Nephron (organoid): Measurements from ENCODE around the gene MUC13.
A peak's percentile ranks its signal among the peaks of the same experiment; 100 is the strongest.

Experiments used
- H3K27ac Mint-ChIP-seq, 3 experiments: 2 replicates each; pipeline ENCODE4 v1.8.0; 2020; ENCODE audit warnings: mixed read lengths in 3 of 3, mild to moderate bottlenecking in 2 of 3, moderate library complexity in 1 of 3
- H3K27me3 Mint-ChIP-seq: 2 replicates; pipeline ENCODE4 v1.8.0; 2021; ENCODE audit warnings: low read depth, mild to moderate bottlenecking, moderate library complexity, mixed read lengths
- H3K36me3 Mint-ChIP-seq: 2 replicates; pipeline ENCODE4 v1.8.0; 2020; ENCODE audit warnings: low read depth, mixed read lengths
- H3K4me1 Mint-ChIP-seq: 2 replicates; pipeline ENCODE4 v1.8.0; 2020; ENCODE audit warnings: mixed read lengths
- H3K4me3 Mint-ChIP-seq, 3 experiments: 2 replicates each; pipeline ENCODE4 v1.8.0; 2020; ENCODE audit warnings: mild to moderate bottlenecking in 3 of 3, mixed read lengths in 3 of 3, moderate library complexity in 2 of 3
- H3K9me3 Mint-ChIP-seq: 2 replicates; pipeline ENCODE4 v1.8.0; 2020; ENCODE audit warnings: mixed read lengths
- TF ChIP-seq, protein P1 (sequence below), 3 experiments: fragments of 200-600 bp; sonication (generic); IDR thresholded peaks; one replicate each; pipeline ENCODE4 v1.5.0; 2021; ENCODE audit warnings: antibody characterized with exemption in 3 of 3; ENCODE audit not compliant: unreplicated experiment in 3 of 3

The MUC13 gene

GRCh38 chr3:124881976-124882697 lies 52.4 kb downstream of the MUC13 start:
- H3K27ac Mint-ChIP-seq = peak overlapping the region in 1 of 3 experiments; percentile 7
- no peaks in the 10 kb centered on the region for H3K36me3 Mint-ChIP-seq
- peaks cover 45% of the 10 kb centered on the region for H3K4me1 Mint-ChIP-seq
- peaks cover 40% of the 10 kb centered on the region for H3K27me3 Mint-ChIP-seq
- no peaks in the 10 kb centered on the region for H3K9me3 Mint-ChIP-seq
- TF ChIP-seq, protein P1, sequence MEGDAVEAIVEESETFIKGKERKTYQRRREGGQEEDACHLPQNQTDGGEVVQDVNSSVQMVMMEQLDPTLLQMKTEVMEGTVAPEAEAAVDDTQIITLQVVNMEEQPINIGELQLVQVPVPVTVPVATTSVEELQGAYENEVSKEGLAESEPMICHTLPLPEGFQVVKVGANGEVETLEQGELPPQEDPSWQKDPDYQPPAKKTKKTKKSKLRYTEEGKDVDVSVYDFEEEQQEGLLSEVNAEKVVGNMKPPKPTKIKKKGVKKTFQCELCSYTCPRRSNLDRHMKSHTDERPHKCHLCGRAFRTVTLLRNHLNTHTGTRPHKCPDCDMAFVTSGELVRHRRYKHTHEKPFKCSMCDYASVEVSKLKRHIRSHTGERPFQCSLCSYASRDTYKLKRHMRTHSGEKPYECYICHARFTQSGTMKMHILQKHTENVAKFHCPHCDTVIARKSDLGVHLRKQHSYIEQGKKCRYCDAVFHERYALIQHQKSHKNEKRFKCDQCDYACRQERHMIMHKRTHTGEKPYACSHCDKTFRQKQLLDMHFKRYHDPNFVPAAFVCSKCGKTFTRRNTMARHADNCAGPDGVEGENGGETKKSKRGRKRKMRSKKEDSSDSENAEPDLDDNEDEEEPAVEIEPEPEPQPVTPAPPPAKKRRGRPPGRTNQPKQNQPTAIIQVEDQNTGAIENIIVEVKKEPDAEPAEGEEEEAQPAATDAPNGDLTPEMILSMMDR (IDR thresholded peaks at IDR 0.05; ENCODE audit: unreplicated experiment in 3 of 3) = no peak
- H3K4me3 Mint-ChIP-seq = peak overlapping the region in 1 of 3 experiments; percentile 4

DNA sequence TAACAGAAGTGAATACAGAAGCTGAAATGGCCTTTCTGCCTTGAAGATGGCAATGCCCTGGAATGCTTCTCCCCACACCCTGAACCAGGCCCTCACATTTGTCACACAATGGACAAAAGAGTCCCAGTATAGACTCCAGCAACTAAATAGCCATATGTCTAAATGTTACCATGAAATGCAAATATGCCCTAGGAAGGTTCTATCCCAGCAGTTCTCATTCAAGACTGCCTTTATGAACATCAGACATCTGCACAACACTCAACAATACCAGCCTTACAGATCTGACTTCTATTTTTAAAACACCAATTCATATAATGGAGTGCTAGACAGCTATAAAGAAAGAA lies 55.2 kb downstream of the MUC13 start:
- no peaks in the 10 kb centered on the region for H3K36me3 Mint-ChIP-seq
- H3K9me3 Mint-ChIP-seq = no peaks in the 10 kb centered on the region
- H3K4me3 Mint-ChIP-seq = no peak overlapping the region
- H3K27ac Mint-ChIP-seq = peak overlapping the region in 2 of 3 experiments; percentile 9 to 11
- H3K4me1 Mint-ChIP-seq = peaks cover 38% of the 10 kb centered on the region
- H3K27me3 Mint-ChIP-seq = peaks cover 28% of the 10 kb centered on the region
- TF ChIP-seq, protein P1 (IDR thresholded peaks at IDR 0.05; ENCODE audit: unreplicated experiment in 3 of 3) = no peak

DNA sequence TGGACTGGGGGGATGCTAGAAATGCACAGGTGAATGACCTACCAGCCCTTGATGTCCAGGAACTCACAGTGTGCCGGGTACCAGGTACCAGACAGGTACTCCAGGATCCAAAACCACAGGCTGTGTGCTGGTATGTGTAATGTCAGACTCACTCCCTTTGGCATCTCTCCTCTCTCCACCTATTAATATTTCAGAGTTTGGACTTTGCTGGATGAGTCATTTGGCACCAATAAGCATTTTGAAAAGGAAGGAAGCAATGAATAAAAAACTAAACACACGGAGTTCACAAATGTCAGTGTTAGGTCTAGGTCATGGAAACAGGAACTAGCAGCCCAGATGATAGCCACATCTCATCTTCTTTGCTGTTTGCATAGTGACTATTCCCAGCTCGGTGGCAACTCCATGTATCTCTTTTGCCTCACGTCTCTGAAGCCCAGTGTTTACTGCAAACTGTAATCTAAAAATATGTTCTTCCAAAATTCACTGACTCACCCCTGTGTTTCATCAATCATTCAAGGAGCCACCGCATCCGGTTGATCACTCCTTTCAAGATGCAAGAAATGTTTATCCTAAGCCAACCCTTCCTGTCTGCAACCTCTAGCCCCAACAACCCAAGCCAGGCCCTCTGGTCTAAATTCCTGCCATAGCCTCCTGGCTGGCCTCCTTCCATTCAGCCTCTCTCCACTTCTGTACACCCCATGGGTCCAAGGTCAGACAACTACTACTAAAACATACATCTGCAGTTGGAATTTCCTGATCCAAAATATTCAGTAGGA lies 55.8 kb downstream of the MUC13 start:
- no peaks in the 10 kb centered on the region for H3K36me3 Mint-ChIP-seq
- TF ChIP-seq, protein P1 (IDR thresholded peaks at IDR 0.05; ENCODE audit: unreplicated experiment in 3 of 3) = no peak
- no peaks in the 10 kb centered on the region for H3K9me3 Mint-ChIP-seq
- H3K27me3 Mint-ChIP-seq = peaks cover 22% of the 10 kb centered on the region
- H3K4me3 Mint-ChIP-seq = no peak overlapping the region
- peak overlapping the region in 2 of 3 experiments; percentile 9 to 11 for H3K27ac Mint-ChIP-seq
- H3K4me1 Mint-ChIP-seq = peaks cover 35% of the 10 kb centered on the region

- Mint-ChIP-seq H3K36me3 (no peaks in the 10 kb centered on the region), H3K27me3 (peaks cover 18% of the 10 kb centered on the region), H3K4me1 (peaks cover 27% of the 10 kb centered on the region), H3K4me3 (no peak overlapping the region), H3K9me3 (no peaks in the 10 kb centered on the region), H3K27ac (no peak overlapping the region)
- TF ChIP-seq, protein P1 (IDR thresholded peaks at IDR 0.05; ENCODE audit: unreplicated experiment in 3 of 3) = no peak
Measured at GRCh38 chr3:124877674-124878073, 56.9 kb downstream of the MUC13 start.

DNA sequence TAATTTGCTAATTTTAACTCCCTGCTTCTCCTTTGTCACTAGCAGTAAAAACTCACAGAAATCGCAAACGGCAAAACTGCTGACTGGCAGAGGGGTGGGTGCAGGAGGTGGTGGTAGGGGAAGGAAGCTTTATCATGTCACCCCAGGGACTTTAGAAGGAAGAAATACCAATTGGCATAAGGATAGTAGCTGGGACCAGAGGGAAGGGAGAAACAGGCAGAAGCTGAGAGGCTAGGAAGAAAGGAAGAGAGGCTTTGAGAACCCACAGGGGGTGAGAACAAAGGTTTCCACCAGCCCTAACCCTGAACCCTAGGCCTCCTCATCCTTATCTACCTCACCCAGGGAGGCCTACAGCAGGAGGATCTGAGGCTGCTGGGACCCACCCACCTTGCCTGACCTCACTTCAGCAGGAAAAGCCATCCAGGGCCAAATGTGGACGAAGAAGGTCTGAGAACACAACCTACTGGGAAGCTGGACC lies 58.1 kb downstream of the MUC13 start:
- H3K36me3 Mint-ChIP-seq = peaks cover 4% of the 10 kb centered on the region
- no peaks in the 10 kb centered on the region for H3K9me3 Mint-ChIP-seq
- H3K27ac Mint-ChIP-seq = no peak overlapping the region
- no peak overlapping the region for H3K4me3 Mint-ChIP-seq
- H3K27me3 Mint-ChIP-seq = peaks cover 13% of the 10 kb centered on the region
- peaks cover 18% of the 10 kb centered on the region for H3K4me1 Mint-ChIP-seq
- TF ChIP-seq, protein P1 (IDR thresholded peaks at IDR 0.05; ENCODE audit: unreplicated experiment in 3 of 3) = no peak
